ENCODE results near the gene ARHGAP11A.

DNA sequence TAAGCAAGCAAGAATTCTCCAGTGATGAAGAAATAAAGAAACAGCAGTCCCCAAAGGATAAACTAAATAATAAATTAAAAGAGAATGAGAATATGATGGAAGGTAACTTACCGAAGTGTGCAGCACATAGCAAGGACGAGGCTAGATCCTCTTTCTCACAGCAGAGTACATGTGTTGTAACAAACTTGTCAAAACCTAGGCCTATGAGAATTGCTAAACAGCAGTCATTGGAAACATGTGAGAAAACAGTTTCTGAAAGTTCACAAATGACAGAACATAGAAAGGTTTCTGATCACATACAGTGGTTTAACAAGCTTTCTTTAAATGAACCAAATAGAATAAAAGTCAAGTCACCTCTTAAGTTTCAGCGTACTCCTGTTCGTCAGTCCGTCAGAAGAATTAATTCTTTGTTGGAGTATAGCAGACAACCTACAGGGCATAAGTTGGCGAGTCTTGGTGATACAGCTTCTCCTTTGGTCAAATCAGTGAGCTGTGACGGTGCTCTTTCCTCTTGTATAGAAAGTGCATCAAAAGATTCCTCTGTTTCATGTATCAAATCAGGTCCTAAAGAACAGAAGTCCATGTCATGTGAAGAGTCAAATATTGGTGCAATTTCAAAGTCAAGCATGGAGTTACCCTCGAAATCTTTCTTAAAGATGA lies 21.7 kb downstream of the ARHGAP11A start:
- TF ChIP-seq RAD21 (IDR thresholded peaks at IDR 0.05) (no peak), TAF1 (conservative IDR thresholded peaks at IDR 0.05) (no peak), YY1 (IDR thresholded peaks at IDR 0.05) (no peak), JUND (IDR thresholded peaks at IDR 0.05) (no peak), SP1 (IDR thresholded peaks at IDR 0.05) (no peak), HNF4G (IDR thresholded peaks at IDR 0.05) (no peak), NR2F2 (IDR thresholded peaks at IDR 0.05) (no peak), EGR1 (IDR thresholded peaks at IDR 0.05; ENCODE audit: low read depth in 2 of 2) (no peak), GABPA (IDR thresholded peaks at IDR 0.05 in 1 of 2, conservative IDR thresholded peaks at IDR 0.05 in 1 of 2) (no peak)
- TF ChIP-seq, protein P1, sequence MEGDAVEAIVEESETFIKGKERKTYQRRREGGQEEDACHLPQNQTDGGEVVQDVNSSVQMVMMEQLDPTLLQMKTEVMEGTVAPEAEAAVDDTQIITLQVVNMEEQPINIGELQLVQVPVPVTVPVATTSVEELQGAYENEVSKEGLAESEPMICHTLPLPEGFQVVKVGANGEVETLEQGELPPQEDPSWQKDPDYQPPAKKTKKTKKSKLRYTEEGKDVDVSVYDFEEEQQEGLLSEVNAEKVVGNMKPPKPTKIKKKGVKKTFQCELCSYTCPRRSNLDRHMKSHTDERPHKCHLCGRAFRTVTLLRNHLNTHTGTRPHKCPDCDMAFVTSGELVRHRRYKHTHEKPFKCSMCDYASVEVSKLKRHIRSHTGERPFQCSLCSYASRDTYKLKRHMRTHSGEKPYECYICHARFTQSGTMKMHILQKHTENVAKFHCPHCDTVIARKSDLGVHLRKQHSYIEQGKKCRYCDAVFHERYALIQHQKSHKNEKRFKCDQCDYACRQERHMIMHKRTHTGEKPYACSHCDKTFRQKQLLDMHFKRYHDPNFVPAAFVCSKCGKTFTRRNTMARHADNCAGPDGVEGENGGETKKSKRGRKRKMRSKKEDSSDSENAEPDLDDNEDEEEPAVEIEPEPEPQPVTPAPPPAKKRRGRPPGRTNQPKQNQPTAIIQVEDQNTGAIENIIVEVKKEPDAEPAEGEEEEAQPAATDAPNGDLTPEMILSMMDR (IDR thresholded peaks at IDR 0.05; ENCODE audit: low read depth, low read length, missing input control) = no peak
- TF ChIP-seq, protein P2, sequence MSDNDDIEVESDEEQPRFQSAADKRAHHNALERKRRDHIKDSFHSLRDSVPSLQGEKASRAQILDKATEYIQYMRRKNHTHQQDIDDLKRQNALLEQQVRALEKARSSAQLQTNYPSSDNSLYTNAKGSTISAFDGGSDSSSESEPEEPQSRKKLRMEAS (IDR thresholded peaks at IDR 0.05) = no peak
- TF ChIP-seq, protein P3, sequence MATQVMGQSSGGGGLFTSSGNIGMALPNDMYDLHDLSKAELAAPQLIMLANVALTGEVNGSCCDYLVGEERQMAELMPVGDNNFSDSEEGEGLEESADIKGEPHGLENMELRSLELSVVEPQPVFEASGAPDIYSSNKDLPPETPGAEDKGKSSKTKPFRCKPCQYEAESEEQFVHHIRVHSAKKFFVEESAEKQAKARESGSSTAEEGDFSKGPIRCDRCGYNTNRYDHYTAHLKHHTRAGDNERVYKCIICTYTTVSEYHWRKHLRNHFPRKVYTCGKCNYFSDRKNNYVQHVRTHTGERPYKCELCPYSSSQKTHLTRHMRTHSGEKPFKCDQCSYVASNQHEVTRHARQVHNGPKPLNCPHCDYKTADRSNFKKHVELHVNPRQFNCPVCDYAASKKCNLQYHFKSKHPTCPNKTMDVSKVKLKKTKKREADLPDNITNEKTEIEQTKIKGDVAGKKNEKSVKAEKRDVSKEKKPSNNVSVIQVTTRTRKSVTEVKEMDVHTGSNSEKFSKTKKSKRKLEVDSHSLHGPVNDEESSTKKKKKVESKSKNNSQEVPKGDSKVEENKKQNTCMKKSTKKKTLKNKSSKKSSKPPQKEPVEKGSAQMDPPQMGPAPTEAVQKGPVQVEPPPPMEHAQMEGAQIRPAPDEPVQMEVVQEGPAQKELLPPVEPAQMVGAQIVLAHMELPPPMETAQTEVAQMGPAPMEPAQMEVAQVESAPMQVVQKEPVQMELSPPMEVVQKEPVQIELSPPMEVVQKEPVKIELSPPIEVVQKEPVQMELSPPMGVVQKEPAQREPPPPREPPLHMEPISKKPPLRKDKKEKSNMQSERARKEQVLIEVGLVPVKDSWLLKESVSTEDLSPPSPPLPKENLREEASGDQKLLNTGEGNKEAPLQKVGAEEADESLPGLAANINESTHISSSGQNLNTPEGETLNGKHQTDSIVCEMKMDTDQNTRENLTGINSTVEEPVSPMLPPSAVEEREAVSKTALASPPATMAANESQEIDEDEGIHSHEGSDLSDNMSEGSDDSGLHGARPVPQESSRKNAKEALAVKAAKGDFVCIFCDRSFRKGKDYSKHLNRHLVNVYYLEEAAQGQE (IDR thresholded peaks at IDR 0.05) = no peak
- TF ChIP-seq, protein P4, sequence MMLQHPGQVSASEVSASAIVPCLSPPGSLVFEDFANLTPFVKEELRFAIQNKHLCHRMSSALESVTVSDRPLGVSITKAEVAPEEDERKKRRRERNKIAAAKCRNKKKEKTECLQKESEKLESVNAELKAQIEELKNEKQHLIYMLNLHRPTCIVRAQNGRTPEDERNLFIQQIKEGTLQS (IDR thresholded peaks at IDR 0.05) = no peak
- TF ChIP-seq, protein P5, sequence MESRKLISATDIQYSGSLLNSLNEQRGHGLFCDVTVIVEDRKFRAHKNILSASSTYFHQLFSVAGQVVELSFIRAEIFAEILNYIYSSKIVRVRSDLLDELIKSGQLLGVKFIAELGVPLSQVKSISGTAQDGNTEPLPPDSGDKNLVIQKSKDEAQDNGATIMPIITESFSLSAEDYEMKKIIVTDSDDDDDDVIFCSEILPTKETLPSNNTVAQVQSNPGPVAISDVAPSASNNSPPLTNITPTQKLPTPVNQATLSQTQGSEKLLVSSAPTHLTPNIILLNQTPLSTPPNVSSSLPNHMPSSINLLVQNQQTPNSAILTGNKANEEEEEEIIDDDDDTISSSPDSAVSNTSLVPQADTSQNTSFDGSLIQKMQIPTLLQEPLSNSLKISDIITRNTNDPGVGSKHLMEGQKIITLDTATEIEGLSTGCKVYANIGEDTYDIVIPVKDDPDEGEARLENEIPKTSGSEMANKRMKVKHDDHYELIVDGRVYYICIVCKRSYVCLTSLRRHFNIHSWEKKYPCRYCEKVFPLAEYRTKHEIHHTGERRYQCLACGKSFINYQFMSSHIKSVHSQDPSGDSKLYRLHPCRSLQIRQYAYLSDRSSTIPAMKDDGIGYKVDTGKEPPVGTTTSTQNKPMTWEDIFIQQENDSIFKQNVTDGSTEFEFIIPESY (IDR thresholded peaks at IDR 0.05) = no peak
